ENCODE data around the gene SIL1. TPM values are rescaled to one million over a fixed set of nuclear protein-coding genes. Genes with fewer than 3 reads are reported as not detected.

The SIL1 gene
- total RNA-seq, 1 experiment from 2014 or later, result 10.7 TPM

DNA sequence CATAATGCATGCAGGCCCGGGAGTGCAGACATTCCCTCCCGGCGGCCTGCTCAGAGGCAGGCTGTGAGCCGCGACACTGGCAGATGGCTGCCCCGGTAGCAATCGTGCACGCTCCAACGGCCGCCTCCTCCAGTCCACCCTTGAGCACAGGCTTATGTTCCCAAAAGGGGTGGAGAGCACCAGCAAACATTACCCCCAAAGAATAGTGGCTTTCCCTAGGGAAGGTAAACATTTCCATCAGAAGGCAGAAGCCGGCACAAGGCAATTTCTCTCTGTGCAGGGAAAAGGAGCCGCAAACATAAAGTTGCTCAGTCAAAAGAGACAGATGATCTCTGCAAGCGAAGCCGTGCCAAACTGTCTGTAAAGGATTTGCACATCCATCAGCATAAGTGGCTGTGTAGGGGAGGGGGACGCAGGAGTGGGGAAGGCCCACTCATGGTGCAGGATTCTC lies 92.5 kb downstream of the SIL1 start (continued):
- TF ChIP-seq, protein P1, sequence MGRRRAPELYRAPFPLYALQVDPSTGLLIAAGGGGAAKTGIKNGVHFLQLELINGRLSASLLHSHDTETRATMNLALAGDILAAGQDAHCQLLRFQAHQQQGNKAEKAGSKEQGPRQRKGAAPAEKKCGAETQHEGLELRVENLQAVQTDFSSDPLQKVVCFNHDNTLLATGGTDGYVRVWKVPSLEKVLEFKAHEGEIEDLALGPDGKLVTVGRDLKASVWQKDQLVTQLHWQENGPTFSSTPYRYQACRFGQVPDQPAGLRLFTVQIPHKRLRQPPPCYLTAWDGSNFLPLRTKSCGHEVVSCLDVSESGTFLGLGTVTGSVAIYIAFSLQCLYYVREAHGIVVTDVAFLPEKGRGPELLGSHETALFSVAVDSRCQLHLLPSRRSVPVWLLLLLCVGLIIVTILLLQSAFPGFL (CRISPR knock-in tag; IDR thresholded peaks at IDR 0.05; ENCODE audit: borderline replicate concordance), result no peak
- no peak for TF ChIP-seq SP1 (CRISPR knock-in tag; conservative IDR thresholded peaks at IDR 0.05)
- TF ChIP-seq ZNF317 (CRISPR knock-in tag; IDR thresholded peaks at IDR 0.05; ENCODE audit: borderline replicate concordance, low read depth), result no peak
- TF ChIP-seq ZNF121 (CRISPR knock-in tag; IDR thresholded peaks at IDR 0.05), result no peak
- no peak for TF ChIP-seq ELF4 (CRISPR knock-in tag; IDR thresholded peaks at IDR 0.05; ENCODE audit: low read depth)
- no peak for TF ChIP-seq JUN (CRISPR knock-in tag; IDR thresholded peaks at IDR 0.05)
- TF ChIP-seq, protein P2, sequence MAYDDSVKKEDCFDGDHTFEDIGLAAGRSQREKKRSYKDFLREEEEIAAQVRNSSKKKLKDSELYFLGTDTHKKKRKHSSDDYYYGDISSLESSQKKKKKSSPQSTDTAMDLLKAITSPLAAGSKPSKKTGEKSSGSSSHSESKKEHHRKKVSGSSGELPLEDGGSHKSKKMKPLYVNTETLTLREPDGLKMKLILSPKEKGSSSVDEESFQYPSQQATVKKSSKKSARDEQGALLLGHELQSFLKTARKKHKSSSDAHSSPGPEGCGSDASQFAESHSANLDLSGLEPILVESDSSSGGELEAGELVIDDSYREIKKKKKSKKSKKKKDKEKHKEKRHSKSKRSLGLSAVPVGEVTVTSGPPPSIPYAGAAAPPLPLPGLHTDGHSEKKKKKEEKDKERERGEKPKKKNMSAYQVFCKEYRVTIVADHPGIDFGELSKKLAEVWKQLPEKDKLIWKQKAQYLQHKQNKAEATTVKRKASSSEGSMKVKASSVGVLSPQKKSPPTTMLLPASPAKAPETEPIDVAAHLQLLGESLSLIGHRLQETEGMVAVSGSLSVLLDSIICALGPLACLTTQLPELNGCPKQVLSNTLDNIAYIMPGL (CRISPR knock-in tag; IDR thresholded peaks at IDR 0.05), result no peak
- no peak for TF ChIP-seq HMGA2 (CRISPR knock-in tag; IDR thresholded peaks at IDR 0.05)
- no peak for TF ChIP-seq MXD4 (CRISPR knock-in tag; IDR thresholded peaks at IDR 0.05; ENCODE audit: borderline replicate concordance)
- TF ChIP-seq, protein P3, sequence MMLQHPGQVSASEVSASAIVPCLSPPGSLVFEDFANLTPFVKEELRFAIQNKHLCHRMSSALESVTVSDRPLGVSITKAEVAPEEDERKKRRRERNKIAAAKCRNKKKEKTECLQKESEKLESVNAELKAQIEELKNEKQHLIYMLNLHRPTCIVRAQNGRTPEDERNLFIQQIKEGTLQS (CRISPR knock-in tag; conservative IDR thresholded peaks at IDR 0.05), result no peak
- TF ChIP-seq, protein P4, sequence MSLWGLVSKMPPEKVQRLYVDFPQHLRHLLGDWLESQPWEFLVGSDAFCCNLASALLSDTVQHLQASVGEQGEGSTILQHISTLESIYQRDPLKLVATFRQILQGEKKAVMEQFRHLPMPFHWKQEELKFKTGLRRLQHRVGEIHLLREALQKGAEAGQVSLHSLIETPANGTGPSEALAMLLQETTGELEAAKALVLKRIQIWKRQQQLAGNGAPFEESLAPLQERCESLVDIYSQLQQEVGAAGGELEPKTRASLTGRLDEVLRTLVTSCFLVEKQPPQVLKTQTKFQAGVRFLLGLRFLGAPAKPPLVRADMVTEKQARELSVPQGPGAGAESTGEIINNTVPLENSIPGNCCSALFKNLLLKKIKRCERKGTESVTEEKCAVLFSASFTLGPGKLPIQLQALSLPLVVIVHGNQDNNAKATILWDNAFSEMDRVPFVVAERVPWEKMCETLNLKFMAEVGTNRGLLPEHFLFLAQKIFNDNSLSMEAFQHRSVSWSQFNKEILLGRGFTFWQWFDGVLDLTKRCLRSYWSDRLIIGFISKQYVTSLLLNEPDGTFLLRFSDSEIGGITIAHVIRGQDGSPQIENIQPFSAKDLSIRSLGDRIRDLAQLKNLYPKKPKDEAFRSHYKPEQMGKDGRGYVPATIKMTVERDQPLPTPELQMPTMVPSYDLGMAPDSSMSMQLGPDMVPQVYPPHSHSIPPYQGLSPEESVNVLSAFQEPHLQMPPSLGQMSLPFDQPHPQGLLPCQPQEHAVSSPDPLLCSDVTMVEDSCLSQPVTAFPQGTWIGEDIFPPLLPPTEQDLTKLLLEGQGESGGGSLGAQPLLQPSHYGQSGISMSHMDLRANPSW (CRISPR knock-in tag; conservative IDR thresholded peaks at IDR 0.05; ENCODE audit: low read depth), result no peak
- TF ChIP-seq GRHL2 (CRISPR knock-in tag; IDR thresholded peaks at IDR 0.05; ENCODE audit: insufficient replicate concordance, severe bottlenecking), result no peak
- TF ChIP-seq GTF2I (CRISPR knock-in tag; conservative IDR thresholded peaks at IDR 0.05), result no peak
- TF ChIP-seq, protein P5, sequence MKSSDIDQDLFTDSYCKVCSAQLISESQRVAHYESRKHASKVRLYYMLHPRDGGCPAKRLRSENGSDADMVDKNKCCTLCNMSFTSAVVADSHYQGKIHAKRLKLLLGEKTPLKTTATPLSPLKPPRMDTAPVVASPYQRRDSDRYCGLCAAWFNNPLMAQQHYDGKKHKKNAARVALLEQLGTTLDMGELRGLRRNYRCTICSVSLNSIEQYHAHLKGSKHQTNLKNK (CRISPR knock-in tag; IDR thresholded peaks at IDR 0.05), result no peak
- no peak for TF ChIP-seq RORB (CRISPR knock-in tag; IDR thresholded peaks at IDR 0.05)
- TF ChIP-seq, protein P6, sequence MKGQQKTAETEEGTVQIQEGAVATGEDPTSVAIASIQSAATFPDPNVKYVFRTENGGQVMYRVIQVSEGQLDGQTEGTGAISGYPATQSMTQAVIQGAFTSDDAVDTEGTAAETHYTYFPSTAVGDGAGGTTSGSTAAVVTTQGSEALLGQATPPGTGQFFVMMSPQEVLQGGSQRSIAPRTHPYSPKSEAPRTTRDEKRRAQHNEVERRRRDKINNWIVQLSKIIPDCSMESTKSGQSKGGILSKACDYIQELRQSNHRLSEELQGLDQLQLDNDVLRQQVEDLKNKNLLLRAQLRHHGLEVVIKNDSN (CRISPR knock-in tag; IDR thresholded peaks at IDR 0.05), result no peak

DNA sequence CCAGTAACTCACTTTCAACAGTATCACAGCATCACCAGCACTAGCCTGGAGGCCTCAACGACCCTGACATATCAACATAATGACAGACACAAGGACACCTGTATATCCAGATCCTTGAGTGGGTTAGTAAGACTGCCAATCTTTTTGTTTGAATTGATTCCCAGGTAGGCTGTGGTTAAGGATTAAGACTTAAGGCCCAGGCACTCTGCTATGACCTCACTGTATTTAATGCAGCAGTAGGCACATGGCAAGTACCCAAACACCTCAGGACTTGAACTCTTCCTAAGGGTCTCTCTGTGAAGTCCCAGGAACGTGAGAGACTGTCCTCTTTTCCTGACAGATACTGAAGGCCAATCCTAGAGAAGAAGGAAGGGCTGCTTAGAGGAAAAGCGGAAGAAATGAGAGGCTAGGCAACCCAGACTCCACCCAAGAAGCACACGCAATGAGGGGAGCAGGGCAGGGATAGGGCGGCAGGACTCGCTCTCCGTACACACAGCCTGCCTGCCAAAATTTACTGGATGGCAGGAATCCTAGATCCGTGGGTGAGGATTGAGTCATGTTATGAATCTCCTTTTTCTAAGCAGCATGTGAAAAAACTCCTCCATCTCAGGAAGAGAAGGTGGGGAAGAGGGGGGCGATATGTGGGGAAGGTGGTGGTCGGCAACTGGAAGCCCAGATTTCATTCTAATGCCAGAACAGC lies 93.4 kb downstream of the SIL1 start:
- CTCF ChIA-PET, result no interaction called here
- Mint-ChIP-seq H3K4me3 (no peak overlapping the region), H3K27ac (no peak overlapping the region), H3K9me3 (no peaks in the 10 kb centered on the region), H3K27me3 (ENCODE audit: low read depth) (no peaks in the 10 kb centered on the region), H3K36me3 (no peaks in the 10 kb centered on the region), H3K4me1 (peaks cover 49% of the 10 kb centered on the region)
- POLR2A ChIA-PET, result no interaction called here
- ATAC-seq (peak; percentile 21; the same call in 1 of the 2 replicates), DNase-seq (ENCODE audit: low spot score) (no peak)
- no peak for TF ChIP-seq ZNF219 (CRISPR knock-in tag; IDR thresholded peaks at IDR 0.05; ENCODE audit: borderline replicate concordance)
- TF ChIP-seq, protein P1 (CRISPR knock-in tag; IDR thresholded peaks at IDR 0.05; ENCODE audit: borderline replicate concordance), result no peak
- no peak for TF ChIP-seq MXD4 (CRISPR knock-in tag; IDR thresholded peaks at IDR 0.05; ENCODE audit: borderline replicate concordance)
- TF ChIP-seq, protein P7, sequence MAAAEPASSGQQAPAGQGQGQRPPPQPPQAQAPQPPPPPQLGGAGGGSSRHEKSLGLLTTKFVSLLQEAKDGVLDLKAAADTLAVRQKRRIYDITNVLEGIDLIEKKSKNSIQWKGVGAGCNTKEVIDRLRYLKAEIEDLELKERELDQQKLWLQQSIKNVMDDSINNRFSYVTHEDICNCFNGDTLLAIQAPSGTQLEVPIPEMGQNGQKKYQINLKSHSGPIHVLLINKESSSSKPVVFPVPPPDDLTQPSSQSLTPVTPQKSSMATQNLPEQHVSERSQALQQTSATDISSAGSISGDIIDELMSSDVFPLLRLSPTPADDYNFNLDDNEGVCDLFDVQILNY (CRISPR knock-in tag; IDR thresholded peaks at IDR 0.05), result no peak
- no peak for TF ChIP-seq ZNF121 (CRISPR knock-in tag; IDR thresholded peaks at IDR 0.05)
- TF ChIP-seq, protein P8, sequence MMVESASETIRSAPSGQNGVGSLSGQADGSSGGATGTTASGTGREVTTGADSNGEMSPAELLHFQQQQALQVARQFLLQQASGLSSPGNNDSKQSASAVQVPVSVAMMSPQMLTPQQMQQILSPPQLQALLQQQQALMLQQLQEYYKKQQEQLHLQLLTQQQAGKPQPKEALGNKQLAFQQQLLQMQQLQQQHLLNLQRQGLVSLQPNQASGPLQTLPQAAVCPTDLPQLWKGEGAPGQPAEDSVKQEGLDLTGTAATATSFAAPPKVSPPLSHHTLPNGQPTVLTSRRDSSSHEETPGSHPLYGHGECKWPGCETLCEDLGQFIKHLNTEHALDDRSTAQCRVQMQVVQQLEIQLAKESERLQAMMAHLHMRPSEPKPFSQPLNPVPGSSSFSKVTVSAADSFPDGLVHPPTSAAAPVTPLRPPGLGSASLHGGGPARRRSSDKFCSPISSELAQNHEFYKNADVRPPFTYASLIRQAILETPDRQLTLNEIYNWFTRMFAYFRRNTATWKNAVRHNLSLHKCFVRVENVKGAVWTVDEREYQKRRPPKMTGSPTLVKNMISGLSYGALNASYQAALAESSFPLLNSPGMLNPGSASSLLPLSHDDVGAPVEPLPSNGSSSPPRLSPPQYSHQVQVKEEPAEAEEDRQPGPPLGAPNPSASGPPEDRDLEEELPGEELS (CRISPR knock-in tag; IDR thresholded peaks at IDR 0.05), result no peak
- TF ChIP-seq NR2C2 (CRISPR knock-in tag; IDR thresholded peaks at IDR 0.05), result no peak

All from WTC11 (cell line).